Fibroblast of lung (primary cell): Measurements from ENCODE around the gene POLR1A. TPM values are rescaled to one million over a fixed set of nuclear protein-coding genes. Genes with fewer than 3 reads are reported as not detected.

ENCODE experiments used
- DNase-seq, 2 donors: peaks; one replicate each; pipeline versions ENCODE4 v3.0.0 to v3.0.0-alpha.2; 2010; ENCODE audit warnings: low read depth in 2 of 2
- H2AFZ ChIP-seq: 2 replicates; pipeline ENCODE4 v1.5.1; 2012; ENCODE audit warnings: low read length, control low read depth, inconsistent platforms
- H3K27ac ChIP-seq: 2 replicates; pipeline ENCODE4 v1.5.1; 2011; ENCODE audit warnings: low read length, control low read depth; ENCODE audit not compliant: insufficient read depth
- H3K27me3 ChIP-seq: 2 replicates; pipeline ENCODE4 v1.5.1; 2011; ENCODE audit warnings: mild to moderate bottlenecking, low read length; ENCODE audit not compliant: control insufficient read depth, insufficient read depth
- H3K36me3 ChIP-seq: 2 replicates; pipeline ENCODE4 v1.5.1; 2011; ENCODE audit warnings: low read length; ENCODE audit not compliant: control insufficient read depth, insufficient read depth
- H3K4me1 ChIP-seq: 2 replicates; pipeline ENCODE4 v1.5.1; 2011; ENCODE audit warnings: low read length; ENCODE audit not compliant: control insufficient read depth, insufficient read depth; ENCODE audit errors: extremely low read depth
- H3K4me2 ChIP-seq: 2 replicates; pipeline ENCODE4 v1.5.1; 2011; ENCODE audit warnings: low read length, control low read depth; ENCODE audit not compliant: insufficient read depth; ENCODE audit errors: extremely low read depth
- H3K4me3 ChIP-seq, 4 experiments: fragments of 200-600 bp in 1 of 4; sonication (generic) in 1 of 4; replicated peaks in 1 of 4; 2 replicates each; pipeline ENCODE4 v1.5.1; 2011 to 2016; ENCODE audit warnings: low read length in 4 of 4, low read depth in 3 of 4, mild to moderate bottlenecking in 3 of 4, control low read depth in 2 of 4, inconsistent platforms in 1 of 4, mixed read lengths in 1 of 4; ENCODE audit not compliant: insufficient read depth in 1 of 4; ENCODE audit errors: control extremely low read depth in 1 of 4
- H3K79me2 ChIP-seq: 2 replicates; pipeline ENCODE4 v1.5.1; 2012; ENCODE audit warnings: mild to moderate bottlenecking, low read length, inconsistent platforms; ENCODE audit not compliant: control insufficient read depth, insufficient read depth
- H3K9ac ChIP-seq: 2 replicates; pipeline ENCODE4 v1.5.1; 2011; ENCODE audit warnings: mild to moderate bottlenecking, low read length, control low read depth; ENCODE audit not compliant: insufficient read depth
- H3K9me3 ChIP-seq: 2 replicates; pipeline ENCODE4 v1.5.1; 2012; ENCODE audit warnings: low read depth, low read length; ENCODE audit not compliant: control insufficient read depth, insufficient read depth
- H4K20me1 ChIP-seq: 2 replicates; pipeline ENCODE4 v1.5.1; 2011; ENCODE audit warnings: low read length; ENCODE audit not compliant: control insufficient read depth, insufficient read depth; ENCODE audit errors: extremely low read depth
- EZH2 ChIP-seq: IDR thresholded peaks from 2 replicates; pipeline ENCODE4 v1.5.1; 2012; ENCODE audit warnings: low read length, control low read depth, mild to moderate bottlenecking; ENCODE audit errors: missing control alignments
- polyA plus RNA-seq, 2 donors: library from polyadenylated mRNA; depleted of rRNA in 1 of 2; stranded (reverse) in 1 of 2; unstranded in 1 of 2; fragments of >200 nt; gene quantifications; 2 replicates each; pipeline ENCODE4 v1.2.1, GENCODE V29; 2011 to 2012; ENCODE audit warnings: missing spikeins in 1 of 2
- total RNA-seq: library from RNA; depleted of rRNA; stranded (reverse); fragments of >200 nt; gene quantifications from 2 replicates; pipeline ENCODE4 v1.2.1, GENCODE V29; 2014
- TF ChIP-seq, protein P1 (sequence below), 2 donors: IDR thresholded peaks in 1 of 2; conservative IDR thresholded peaks in 1 of 2; 1 replicate in 1 of 2; 2 replicates in 1 of 2; pipeline ENCODE4 v1.5.1; 2011 to 2012; ENCODE audit warnings: low read length in 2 of 2, control low read depth in 1 of 2, inconsistent platforms in 1 of 2, low read depth in 1 of 2, mild to moderate bottlenecking in 1 of 2

Gene POLR1A
- total and polyA plus RNA-seq, 2 donors (not counting 1 experiment from before 2014, with no cell fraction given): 9.4 to 9.9 TPM

DNA sequence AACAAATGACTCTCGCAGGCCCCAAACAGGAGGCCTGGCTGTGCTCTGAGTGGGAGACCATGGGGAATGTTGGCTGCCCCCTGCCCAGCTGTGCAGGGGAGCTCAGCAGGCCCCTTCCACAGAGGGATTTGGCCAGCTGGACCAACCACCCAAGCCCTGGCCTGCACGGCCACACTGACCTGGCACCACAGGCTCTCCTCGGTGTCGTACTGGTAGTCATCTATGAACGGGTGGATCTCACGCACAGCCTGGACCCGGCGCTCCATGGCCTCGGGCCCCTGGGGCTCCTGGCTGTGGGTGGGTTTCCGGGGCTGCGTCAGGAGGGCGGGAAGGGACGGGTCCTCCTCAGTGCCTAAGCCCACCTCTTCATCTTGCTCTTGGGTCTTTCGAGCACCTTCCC, 74.5 kb downstream of the POLR1A start:
- Histone ChIP-seq H3K9ac (no peak overlapping the region), H3K9me3 (no peaks in the 10 kb centered on the region), H4K20me1 (no peaks in the 10 kb centered on the region), H3K79me2 (no peaks in the 10 kb centered on the region), H3K36me3 (peaks cover 43% of the 10 kb centered on the region), H3K4me2 (no peak overlapping the region), H3K4me1 (peaks cover 14% of the 10 kb centered on the region), H3K4me3 (no peak overlapping the region), H2AFZ (no peak overlapping the region), H3K27me3 (no peaks in the 10 kb centered on the region), H3K27ac (no peak overlapping the region)
- TF ChIP-seq, protein P1, sequence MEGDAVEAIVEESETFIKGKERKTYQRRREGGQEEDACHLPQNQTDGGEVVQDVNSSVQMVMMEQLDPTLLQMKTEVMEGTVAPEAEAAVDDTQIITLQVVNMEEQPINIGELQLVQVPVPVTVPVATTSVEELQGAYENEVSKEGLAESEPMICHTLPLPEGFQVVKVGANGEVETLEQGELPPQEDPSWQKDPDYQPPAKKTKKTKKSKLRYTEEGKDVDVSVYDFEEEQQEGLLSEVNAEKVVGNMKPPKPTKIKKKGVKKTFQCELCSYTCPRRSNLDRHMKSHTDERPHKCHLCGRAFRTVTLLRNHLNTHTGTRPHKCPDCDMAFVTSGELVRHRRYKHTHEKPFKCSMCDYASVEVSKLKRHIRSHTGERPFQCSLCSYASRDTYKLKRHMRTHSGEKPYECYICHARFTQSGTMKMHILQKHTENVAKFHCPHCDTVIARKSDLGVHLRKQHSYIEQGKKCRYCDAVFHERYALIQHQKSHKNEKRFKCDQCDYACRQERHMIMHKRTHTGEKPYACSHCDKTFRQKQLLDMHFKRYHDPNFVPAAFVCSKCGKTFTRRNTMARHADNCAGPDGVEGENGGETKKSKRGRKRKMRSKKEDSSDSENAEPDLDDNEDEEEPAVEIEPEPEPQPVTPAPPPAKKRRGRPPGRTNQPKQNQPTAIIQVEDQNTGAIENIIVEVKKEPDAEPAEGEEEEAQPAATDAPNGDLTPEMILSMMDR (conservative IDR thresholded peaks at IDR 0.05 in 1 of 2, IDR thresholded peaks at IDR 0.05 in 1 of 2; ENCODE audit: low read depth in 1 of 2, low read length in 2 of 2): no peak
- no peak for TF ChIP-seq EZH2
- DNase-seq: no peak

GRCh38 chr2:86029873-86030272, 75.8 kb downstream of the POLR1A start:
- peaks cover 46% of the 10 kb centered on the region for H3K36me3 ChIP-seq
- H3K9ac ChIP-seq: no peak overlapping the region
- H3K9me3 ChIP-seq: no peaks in the 10 kb centered on the region
- no peaks in the 10 kb centered on the region for H3K27me3 ChIP-seq
- H3K4me2 ChIP-seq: no peak overlapping the region
- peaks cover 5% of the 10 kb centered on the region for H3K4me1 ChIP-seq
- no peak overlapping the region for H3K4me3 ChIP-seq
- no peaks in the 10 kb centered on the region for H4K20me1 ChIP-seq
- no peaks in the 10 kb centered on the region for H3K79me2 ChIP-seq
- DNase-seq: no peak
- TF ChIP-seq EZH2: no peak
- TF ChIP-seq, protein P1 (conservative IDR thresholded peaks at IDR 0.05 in 1 of 2, IDR thresholded peaks at IDR 0.05 in 1 of 2; ENCODE audit: low read depth in 1 of 2, low read length in 2 of 2): no peak
- no peak overlapping the region for H2AFZ ChIP-seq
- no peak overlapping the region for H3K27ac ChIP-seq

DNA sequence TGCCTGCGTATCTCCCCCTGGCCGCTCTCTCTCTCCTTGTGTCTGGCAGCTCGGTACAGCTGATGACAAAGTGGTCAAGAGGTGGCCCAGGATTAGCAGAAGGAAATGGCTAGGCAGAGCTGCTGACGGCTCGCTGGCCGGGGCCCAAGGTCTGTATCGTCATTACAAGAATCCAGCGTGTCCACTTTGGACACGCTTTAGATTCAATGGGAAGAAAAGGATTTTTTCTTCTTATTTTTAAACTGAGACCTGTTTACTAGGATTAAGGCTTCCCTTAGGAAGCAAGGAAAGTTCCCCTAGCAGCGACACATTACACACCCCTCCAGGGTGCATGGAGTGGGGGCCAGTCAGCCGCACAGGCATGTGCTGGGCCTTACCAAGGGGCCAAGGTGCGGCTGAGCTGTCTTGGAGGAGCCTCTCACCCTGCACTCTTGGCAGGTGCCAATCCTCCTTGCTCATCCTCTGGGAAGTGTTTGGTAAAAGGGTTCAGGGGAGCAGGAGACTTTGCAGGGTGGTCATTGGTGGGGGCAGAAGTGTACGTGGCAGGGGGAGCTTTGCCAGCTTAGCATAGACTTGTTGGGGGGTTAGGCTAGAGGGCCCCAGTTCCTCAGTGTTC, 76.8 kb downstream of the POLR1A start:
- H2AFZ ChIP-seq: no peak overlapping the region
- H3K9me3 ChIP-seq: no peaks in the 10 kb centered on the region
- H3K79me2 ChIP-seq: no peaks in the 10 kb centered on the region
- peaks cover 44% of the 10 kb centered on the region for H3K36me3 ChIP-seq
- no peak overlapping the region for H3K4me2 ChIP-seq
- TF ChIP-seq EZH2: no peak
- TF ChIP-seq, protein P1 (conservative IDR thresholded peaks at IDR 0.05 in 1 of 2, IDR thresholded peaks at IDR 0.05 in 1 of 2; ENCODE audit: low read depth in 1 of 2, low read length in 2 of 2): no peak
- peaks cover 5% of the 10 kb centered on the region for H3K4me1 ChIP-seq
- no peak overlapping the region for H3K9ac ChIP-seq
- no peaks in the 10 kb centered on the region for H3K27me3 ChIP-seq
- no peak for DNase-seq
- no peak overlapping the region for H3K27ac ChIP-seq
- no peaks in the 10 kb centered on the region for H4K20me1 ChIP-seq
- no peak overlapping the region for H3K4me3 ChIP-seq
